NCI-H510A treated with DMSO at 0.1 percent for 48 hours (cell line): Measurements from ENCODE around the gene NECTIN3.

Source experiments
- DNase-seq: peaks from one replicate; lab custom pipeline; 2025; lab: John Stamatoyannopoulos, UW

NECTIN3 gene

GRCh38 chr3:111210003-111210711 is 138.5 kb downstream of the NECTIN3 start:
- no peak for DNase-seq

GRCh38 chr3:111210866-111211564 is 139.4 kb downstream of the NECTIN3 start:
- no peak for DNase-seq

- no peak for DNase-seq
Measured at GRCh38 chr3:111212511-111212910, 140.9 kb downstream of the NECTIN3 start.

- DNase-seq, result no peak
Measured at GRCh38 chr3:111215481-111215880, 143.9 kb downstream of the NECTIN3 start.

GRCh38 chr3:111218615-111219014 is 147.0 kb downstream of the NECTIN3 start:
- DNase-seq, result no peak

GRCh38 chr3:111227216-111227615 is 155.6 kb downstream of the NECTIN3 start:
- no peak for DNase-seq

GRCh38 chr3:111229301-111229700 is 157.7 kb downstream of the NECTIN3 start:
- DNase-seq, result no peak

GRCh38 chr3:111236836-111237713 is 165.5 kb downstream of the NECTIN3 start:
- no peak for DNase-seq

GRCh38 chr3:111237946-111238345 is 166.3 kb downstream of the NECTIN3 start:
- DNase-seq, result no peak

GRCh38 chr3:111238885-111239284 is 167.3 kb downstream of the NECTIN3 start:
- DNase-seq, result no peak

GRCh38 chr3:111241960-111242359 is 170.3 kb downstream of the NECTIN3 start:
- DNase-seq, result no peak
